ENCODE data around the gene CBR4.

GRCh38 chr4:169044714-169045447 is 34.8 kb upstream of the CBR4 start:
- TF ChIP-seq ZNF232 (CRISPR knock-in tag; IDR thresholded peaks at IDR 0.05) (no peak), CTCF (IDR thresholded peaks at IDR 0.05) (no peak), ZNF121 (CRISPR knock-in tag; IDR thresholded peaks at IDR 0.05) (no peak), TEAD4 (CRISPR knock-in tag; IDR thresholded peaks at IDR 0.05) (no peak), ZSCAN18 (CRISPR knock-in tag; IDR thresholded peaks at IDR 0.05) (no peak), CREM (CRISPR knock-in tag; IDR thresholded peaks at IDR 0.05) (no peak), IRF2 (CRISPR knock-in tag; IDR thresholded peaks at IDR 0.05; ENCODE audit: borderline replicate concordance, low read depth) (no peak), ATF3 (CRISPR knock-in tag; conservative IDR thresholded peaks at IDR 0.05) (no peak), MLX (CRISPR knock-in tag; IDR thresholded peaks at IDR 0.05) (no peak), JUN (CRISPR knock-in tag; IDR thresholded peaks at IDR 0.05) (no peak), HMGXB4 (CRISPR knock-in tag; IDR thresholded peaks at IDR 0.05) (no peak), MAX (CRISPR knock-in tag; IDR thresholded peaks at IDR 0.05) (no peak), KAT7 (CRISPR knock-in tag; IDR thresholded peaks at IDR 0.05; ENCODE audit: borderline replicate concordance) (no peak)

All from WTC11 (cell line).